WTC11 (cell line): ENCODE results near the gene ZNF304. TPM values are rescaled to one million over a fixed set of nuclear protein-coding genes. Genes with fewer than 3 reads are reported as not detected.

ENCODE experiments used
- ATAC-seq: fragments of 200-7000 bp; cut with Tn5 transposase; 2 replicates; pipeline ENCODE4 v1.10.0; 2021; ENCODE audit warnings: mild to moderate bottlenecking, moderate library complexity
- CTCF ChIA-PET: fragments of 300-600 bp; sonication (Branson Sonifier 250); formaldehyde crosslinking; loops from one replicate; lab custom pipeline; 2021; ENCODE audit warnings: antibody characterized with exemption; lab: Charles Lee
- POLR2A ChIA-PET: fragments of 350-600 bp; sonication (Branson Sonifier 250); formaldehyde crosslinking; loops from one replicate; lab custom pipeline; 2021; ENCODE audit warnings: antibody characterized with exemption; lab: Charles Lee
- DNase-seq: peaks from one replicate; pipeline ENCODE4 v3.0.0; 2021; ENCODE audit warnings: low spot score
- H3K27ac Mint-ChIP-seq: 2 replicates; pipeline ENCODE4 v1.8.0; 2021; ENCODE audit warnings: mixed read lengths
- H3K27me3 Mint-ChIP-seq: 2 replicates; pipeline ENCODE4 v1.8.0; 2021; ENCODE audit warnings: low read depth, mild to moderate bottlenecking, moderate library complexity, mixed read lengths
- H3K36me3 Mint-ChIP-seq: 2 replicates; pipeline ENCODE4 v1.8.0; 2021; ENCODE audit warnings: mixed read lengths
- H3K4me1 Mint-ChIP-seq: 2 replicates; pipeline ENCODE4 v1.8.0; 2022; ENCODE audit warnings: mixed read lengths
- H3K4me3 Mint-ChIP-seq: 2 replicates; pipeline ENCODE4 v1.8.0; 2021; ENCODE audit warnings: mild to moderate bottlenecking, moderate library complexity, mixed read lengths
- H3K9me3 Mint-ChIP-seq: 2 replicates; pipeline ENCODE4 v1.8.0; 2021; ENCODE audit warnings: mixed read lengths
- GTF2I ChIP-seq: fragments of 250-450 bp; sonication (Bioruptor Pico); conservative IDR thresholded peaks from 2 replicates; pipeline ENCODE4 v1.4.0; 2021; ENCODE audit warnings: mild to moderate bottlenecking
- IRF2 ChIP-seq: sonication (generic); formaldehyde crosslinking; IDR thresholded peaks from 2 replicates; pipeline ENCODE4 v1.8.0; 2022; ENCODE audit warnings: low read depth, missing genetic modification reagents, borderline replicate concordance
- NFYB ChIP-seq: sonication (generic); formaldehyde crosslinking; conservative IDR thresholded peaks from 2 replicates; pipeline ENCODE4 v1.8.0; 2022; ENCODE audit warnings: low read depth, missing genetic modification reagents
- OVOL2 ChIP-seq: fragments of 250-450 bp; sonication (Bioruptor Pico); IDR thresholded peaks from 2 replicates; pipeline ENCODE4 v1.9.0; 2021; ENCODE audit warnings: mild to moderate bottlenecking, borderline replicate concordance
- SMAD4 ChIP-seq: sonication (generic); formaldehyde crosslinking; IDR thresholded peaks from 2 replicates; pipeline ENCODE4 v1.8.0; 2022; ENCODE audit warnings: mild to moderate bottlenecking, missing genetic modification reagents
- ZBTB21 ChIP-seq: sonication (generic); formaldehyde crosslinking; IDR thresholded peaks from 2 replicates; pipeline ENCODE4 v1.8.1; 2023; ENCODE audit warnings: mild to moderate bottlenecking, missing genetic modification reagents, borderline replicate concordance
- ZNF121 ChIP-seq: sonication (generic); formaldehyde crosslinking; IDR thresholded peaks from 2 replicates; pipeline ENCODE4 v1.8.0; 2023; ENCODE audit warnings: missing genetic modification reagents
- ZNF671 ChIP-seq: fragments of 250-450 bp; sonication (Bioruptor Pico); IDR thresholded peaks from 2 replicates; pipeline ENCODE4 v1.8.0; 2021; ENCODE audit warnings: mild to moderate bottlenecking
- total RNA-seq: library from RNA; stranded (reverse); gene quantifications from 3 replicates; pipeline ENCODE4 v1.2.3, GENCODE V29; 2021
- TF ChIP-seq, protein P1 (sequence below): sonication (generic); formaldehyde crosslinking; IDR thresholded peaks from 2 replicates; pipeline ENCODE4 v1.8.1; 2023; ENCODE audit warnings: mild to moderate bottlenecking, missing genetic modification reagents, moderate library complexity
- TF ChIP-seq, protein P2 (sequence below): sonication (generic); formaldehyde crosslinking; IDR thresholded peaks from 2 replicates; pipeline ENCODE4 v1.8.0; 2022; ENCODE audit warnings: mild to moderate bottlenecking, missing genetic modification reagents
- TF ChIP-seq, protein P3 (sequence below): sonication (generic); formaldehyde crosslinking; IDR thresholded peaks from 2 replicates; pipeline ENCODE4 v1.8.1; 2022; ENCODE audit warnings: low read depth, mild to moderate bottlenecking, moderate library complexity, missing genetic modification reagents, borderline replicate concordance
- TF ChIP-seq, protein P4 (sequence below): fragments of 200-600 bp; IDR thresholded peaks from 2 replicates; pipeline ENCODE4 v1.8.0; 2022; ENCODE audit warnings: antibody characterized with exemption
- TF ChIP-seq, protein P5 (sequence below): fragments of 250-450 bp; sonication (Bioruptor Pico); IDR thresholded peaks from 2 replicates; pipeline ENCODE4 v1.9.0; 2021; ENCODE audit warnings: mild to moderate bottlenecking, borderline replicate concordance
- TF ChIP-seq, protein P6 (sequence below): sonication (generic); formaldehyde crosslinking; IDR thresholded peaks from 2 replicates; pipeline ENCODE4 v1.8.1; 2022; ENCODE audit warnings: mild to moderate bottlenecking, moderate library complexity, missing genetic modification reagents
- TF ChIP-seq, protein P7 (sequence below): sonication (generic); formaldehyde crosslinking; IDR thresholded peaks from 2 replicates; pipeline ENCODE4 v1.8.1; 2023; ENCODE audit warnings: mild to moderate bottlenecking, missing genetic modification reagents, borderline replicate concordance
- TF ChIP-seq, protein P8 (sequence below): fragments of 250-450 bp; sonication (Bioruptor Pico); conservative IDR thresholded peaks from 2 replicates; pipeline ENCODE4 v1.9.0; 2021; ENCODE audit warnings: mild to moderate bottlenecking
- TF ChIP-seq, protein P9 (sequence below): sonication (generic); formaldehyde crosslinking; IDR thresholded peaks from 2 replicates; pipeline ENCODE4 v1.8.1; 2023; ENCODE audit warnings: mild to moderate bottlenecking, missing genetic modification reagents

The ZNF304 gene
- total RNA-seq, 1 experiment from 2014 or later = 11.0 TPM

DNA sequence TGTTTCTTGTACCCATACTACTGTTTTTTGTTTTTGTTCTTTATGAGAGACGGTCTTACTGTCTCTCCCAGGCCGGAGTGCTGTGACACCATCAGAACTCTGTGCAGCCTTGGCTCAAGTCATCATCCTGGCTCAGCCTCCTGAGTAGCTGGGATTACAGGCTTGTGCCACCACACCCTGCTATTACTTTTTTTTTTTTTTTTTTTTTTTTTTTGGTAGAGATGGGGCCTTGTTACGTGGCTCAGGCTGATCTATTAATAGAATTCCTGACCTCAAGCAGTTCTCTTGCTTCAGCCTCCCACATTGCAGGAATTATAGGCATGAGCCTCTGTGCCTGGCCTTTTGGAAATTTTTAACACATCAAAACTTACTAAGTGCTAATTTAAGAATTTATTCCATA, 2.9 kb upstream of the ZNF304 start:
- Mint-ChIP-seq H3K4me1 (peaks cover 20% of the 10 kb centered on the region), H3K27me3 (peaks cover 16% of the 10 kb centered on the region)
- DNase-seq = no peak
- TF ChIP-seq, protein P1, sequence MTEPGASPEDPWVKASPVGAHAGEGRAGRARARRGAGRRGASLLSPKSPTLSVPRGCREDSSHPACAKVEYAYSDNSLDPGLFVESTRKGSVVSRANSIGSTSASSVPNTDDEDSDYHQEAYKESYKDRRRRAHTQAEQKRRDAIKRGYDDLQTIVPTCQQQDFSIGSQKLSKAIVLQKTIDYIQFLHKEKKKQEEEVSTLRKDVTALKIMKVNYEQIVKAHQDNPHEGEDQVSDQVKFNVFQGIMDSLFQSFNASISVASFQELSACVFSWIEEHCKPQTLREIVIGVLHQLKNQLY (CRISPR knock-in tag) = no peak
- no peak for TF ChIP-seq GTF2I (CRISPR knock-in tag)
- TF ChIP-seq, protein P2, sequence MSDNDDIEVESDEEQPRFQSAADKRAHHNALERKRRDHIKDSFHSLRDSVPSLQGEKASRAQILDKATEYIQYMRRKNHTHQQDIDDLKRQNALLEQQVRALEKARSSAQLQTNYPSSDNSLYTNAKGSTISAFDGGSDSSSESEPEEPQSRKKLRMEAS (CRISPR knock-in tag) = no peak
- TF ChIP-seq, protein P3, sequence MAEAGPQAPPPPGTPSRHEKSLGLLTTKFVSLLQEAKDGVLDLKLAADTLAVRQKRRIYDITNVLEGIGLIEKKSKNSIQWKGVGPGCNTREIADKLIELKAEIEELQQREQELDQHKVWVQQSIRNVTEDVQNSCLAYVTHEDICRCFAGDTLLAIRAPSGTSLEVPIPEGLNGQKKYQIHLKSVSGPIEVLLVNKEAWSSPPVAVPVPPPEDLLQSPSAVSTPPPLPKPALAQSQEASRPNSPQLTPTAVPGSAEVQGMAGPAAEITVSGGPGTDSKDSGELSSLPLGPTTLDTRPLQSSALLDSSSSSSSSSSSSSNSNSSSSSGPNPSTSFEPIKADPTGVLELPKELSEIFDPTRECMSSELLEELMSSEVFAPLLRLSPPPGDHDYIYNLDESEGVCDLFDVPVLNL (CRISPR knock-in tag) = no peak
- TF ChIP-seq, all 79 proteins: peak for 0
- H3K9me3 Mint-ChIP-seq = no peaks in the 10 kb centered on the region
- ChIA-PET CTCF (no interaction called here), POLR2A (interaction anchor here (0.6 kb wide), 1 partner anchor 11 kb away, joined by 5 read pairs; no protein-coding TSS in a partner anchor)
- no peak overlapping the region for H3K4me3 Mint-ChIP-seq
- H3K36me3 Mint-ChIP-seq = peaks cover 7% of the 10 kb centered on the region
- no peak for ATAC-seq
- H3K27ac Mint-ChIP-seq = no peak overlapping the region

DNA sequence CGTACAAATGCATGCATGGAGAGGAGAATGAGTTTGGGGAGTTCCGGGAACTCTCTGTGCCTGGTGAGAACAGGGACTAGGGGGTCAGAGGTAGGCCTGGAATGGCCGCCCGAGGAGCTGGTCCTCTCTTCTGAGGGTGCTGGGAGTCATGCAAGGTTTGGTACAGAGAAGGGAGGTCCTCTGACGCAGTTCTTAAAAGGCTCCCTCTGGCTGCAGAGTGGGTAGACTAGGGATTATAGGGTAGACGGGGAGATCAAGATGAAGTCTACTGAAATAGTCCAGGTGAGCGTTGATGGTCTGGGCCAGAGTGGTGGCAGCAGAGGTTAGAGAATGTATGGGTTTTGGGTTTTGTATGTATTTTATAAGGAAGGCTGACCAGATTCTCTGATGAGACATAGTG, 796 bp downstream of the ZNF304 start:
- H3K36me3 Mint-ChIP-seq = peaks cover 27% of the 10 kb centered on the region
- H3K4me3 Mint-ChIP-seq = peak overlapping the region; percentile 87
- no peak for ATAC-seq
- POLR2A ChIA-PET = no interaction called here
- peaks cover 20% of the 10 kb centered on the region for H3K4me1 Mint-ChIP-seq
- CTCF ChIA-PET = interaction anchor here (0.6 kb wide), 1 partner anchor 32 kb away, joined by 5 read pairs; the partner anchor contains the start of gene ZNF543
- H3K27me3 Mint-ChIP-seq = peaks cover 8% of the 10 kb centered on the region
- DNase-seq = no peak
- H3K9me3 Mint-ChIP-seq = no peaks in the 10 kb centered on the region
- H3K27ac Mint-ChIP-seq = peak overlapping the region; percentile 93
- TF ChIP-seq ZNF671 (CRISPR knock-in tag) (no peak), ZNF121 (no peak), IRF2 (CRISPR knock-in tag) (no peak), NFYB (no peak), OVOL2 (no peak), ZBTB21 (CRISPR knock-in tag) (no peak), SMAD4 (CRISPR knock-in tag) (no peak)
- TF ChIP-seq, protein P4, sequence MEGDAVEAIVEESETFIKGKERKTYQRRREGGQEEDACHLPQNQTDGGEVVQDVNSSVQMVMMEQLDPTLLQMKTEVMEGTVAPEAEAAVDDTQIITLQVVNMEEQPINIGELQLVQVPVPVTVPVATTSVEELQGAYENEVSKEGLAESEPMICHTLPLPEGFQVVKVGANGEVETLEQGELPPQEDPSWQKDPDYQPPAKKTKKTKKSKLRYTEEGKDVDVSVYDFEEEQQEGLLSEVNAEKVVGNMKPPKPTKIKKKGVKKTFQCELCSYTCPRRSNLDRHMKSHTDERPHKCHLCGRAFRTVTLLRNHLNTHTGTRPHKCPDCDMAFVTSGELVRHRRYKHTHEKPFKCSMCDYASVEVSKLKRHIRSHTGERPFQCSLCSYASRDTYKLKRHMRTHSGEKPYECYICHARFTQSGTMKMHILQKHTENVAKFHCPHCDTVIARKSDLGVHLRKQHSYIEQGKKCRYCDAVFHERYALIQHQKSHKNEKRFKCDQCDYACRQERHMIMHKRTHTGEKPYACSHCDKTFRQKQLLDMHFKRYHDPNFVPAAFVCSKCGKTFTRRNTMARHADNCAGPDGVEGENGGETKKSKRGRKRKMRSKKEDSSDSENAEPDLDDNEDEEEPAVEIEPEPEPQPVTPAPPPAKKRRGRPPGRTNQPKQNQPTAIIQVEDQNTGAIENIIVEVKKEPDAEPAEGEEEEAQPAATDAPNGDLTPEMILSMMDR = no peak
- TF ChIP-seq, protein P5, sequence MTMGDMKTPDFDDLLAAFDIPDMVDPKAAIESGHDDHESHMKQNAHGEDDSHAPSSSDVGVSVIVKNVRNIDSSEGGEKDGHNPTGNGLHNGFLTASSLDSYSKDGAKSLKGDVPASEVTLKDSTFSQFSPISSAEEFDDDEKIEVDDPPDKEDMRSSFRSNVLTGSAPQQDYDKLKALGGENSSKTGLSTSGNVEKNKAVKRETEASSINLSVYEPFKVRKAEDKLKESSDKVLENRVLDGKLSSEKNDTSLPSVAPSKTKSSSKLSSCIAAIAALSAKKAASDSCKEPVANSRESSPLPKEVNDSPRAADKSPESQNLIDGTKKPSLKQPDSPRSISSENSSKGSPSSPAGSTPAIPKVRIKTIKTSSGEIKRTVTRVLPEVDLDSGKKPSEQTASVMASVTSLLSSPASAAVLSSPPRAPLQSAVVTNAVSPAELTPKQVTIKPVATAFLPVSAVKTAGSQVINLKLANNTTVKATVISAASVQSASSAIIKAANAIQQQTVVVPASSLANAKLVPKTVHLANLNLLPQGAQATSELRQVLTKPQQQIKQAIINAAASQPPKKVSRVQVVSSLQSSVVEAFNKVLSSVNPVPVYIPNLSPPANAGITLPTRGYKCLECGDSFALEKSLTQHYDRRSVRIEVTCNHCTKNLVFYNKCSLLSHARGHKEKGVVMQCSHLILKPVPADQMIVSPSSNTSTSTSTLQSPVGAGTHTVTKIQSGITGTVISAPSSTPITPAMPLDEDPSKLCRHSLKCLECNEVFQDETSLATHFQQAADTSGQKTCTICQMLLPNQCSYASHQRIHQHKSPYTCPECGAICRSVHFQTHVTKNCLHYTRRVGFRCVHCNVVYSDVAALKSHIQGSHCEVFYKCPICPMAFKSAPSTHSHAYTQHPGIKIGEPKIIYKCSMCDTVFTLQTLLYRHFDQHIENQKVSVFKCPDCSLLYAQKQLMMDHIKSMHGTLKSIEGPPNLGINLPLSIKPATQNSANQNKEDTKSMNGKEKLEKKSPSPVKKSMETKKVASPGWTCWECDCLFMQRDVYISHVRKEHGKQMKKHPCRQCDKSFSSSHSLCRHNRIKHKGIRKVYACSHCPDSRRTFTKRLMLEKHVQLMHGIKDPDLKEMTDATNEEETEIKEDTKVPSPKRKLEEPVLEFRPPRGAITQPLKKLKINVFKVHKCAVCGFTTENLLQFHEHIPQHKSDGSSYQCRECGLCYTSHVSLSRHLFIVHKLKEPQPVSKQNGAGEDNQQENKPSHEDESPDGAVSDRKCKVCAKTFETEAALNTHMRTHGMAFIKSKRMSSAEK (CRISPR knock-in tag) = no peak
- TF ChIP-seq, protein P6, sequence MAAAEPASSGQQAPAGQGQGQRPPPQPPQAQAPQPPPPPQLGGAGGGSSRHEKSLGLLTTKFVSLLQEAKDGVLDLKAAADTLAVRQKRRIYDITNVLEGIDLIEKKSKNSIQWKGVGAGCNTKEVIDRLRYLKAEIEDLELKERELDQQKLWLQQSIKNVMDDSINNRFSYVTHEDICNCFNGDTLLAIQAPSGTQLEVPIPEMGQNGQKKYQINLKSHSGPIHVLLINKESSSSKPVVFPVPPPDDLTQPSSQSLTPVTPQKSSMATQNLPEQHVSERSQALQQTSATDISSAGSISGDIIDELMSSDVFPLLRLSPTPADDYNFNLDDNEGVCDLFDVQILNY = no peak
- TF ChIP-seq, protein P7, sequence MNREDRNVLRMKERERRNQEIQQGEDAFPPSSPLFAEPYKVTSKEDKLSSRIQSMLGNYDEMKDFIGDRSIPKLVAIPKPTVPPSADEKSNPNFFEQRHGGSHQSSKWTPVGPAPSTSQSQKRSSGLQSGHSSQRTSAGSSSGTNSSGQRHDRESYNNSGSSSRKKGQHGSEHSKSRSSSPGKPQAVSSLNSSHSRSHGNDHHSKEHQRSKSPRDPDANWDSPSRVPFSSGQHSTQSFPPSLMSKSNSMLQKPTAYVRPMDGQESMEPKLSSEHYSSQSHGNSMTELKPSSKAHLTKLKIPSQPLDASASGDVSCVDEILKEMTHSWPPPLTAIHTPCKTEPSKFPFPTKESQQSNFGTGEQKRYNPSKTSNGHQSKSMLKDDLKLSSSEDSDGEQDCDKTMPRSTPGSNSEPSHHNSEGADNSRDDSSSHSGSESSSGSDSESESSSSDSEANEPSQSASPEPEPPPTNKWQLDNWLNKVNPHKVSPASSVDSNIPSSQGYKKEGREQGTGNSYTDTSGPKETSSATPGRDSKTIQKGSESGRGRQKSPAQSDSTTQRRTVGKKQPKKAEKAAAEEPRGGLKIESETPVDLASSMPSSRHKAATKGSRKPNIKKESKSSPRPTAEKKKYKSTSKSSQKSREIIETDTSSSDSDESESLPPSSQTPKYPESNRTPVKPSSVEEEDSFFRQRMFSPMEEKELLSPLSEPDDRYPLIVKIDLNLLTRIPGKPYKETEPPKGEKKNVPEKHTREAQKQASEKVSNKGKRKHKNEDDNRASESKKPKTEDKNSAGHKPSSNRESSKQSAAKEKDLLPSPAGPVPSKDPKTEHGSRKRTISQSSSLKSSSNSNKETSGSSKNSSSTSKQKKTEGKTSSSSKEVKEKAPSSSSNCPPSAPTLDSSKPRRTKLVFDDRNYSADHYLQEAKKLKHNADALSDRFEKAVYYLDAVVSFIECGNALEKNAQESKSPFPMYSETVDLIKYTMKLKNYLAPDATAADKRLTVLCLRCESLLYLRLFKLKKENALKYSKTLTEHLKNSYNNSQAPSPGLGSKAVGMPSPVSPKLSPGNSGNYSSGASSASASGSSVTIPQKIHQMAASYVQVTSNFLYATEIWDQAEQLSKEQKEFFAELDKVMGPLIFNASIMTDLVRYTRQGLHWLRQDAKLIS (CRISPR knock-in tag) = no peak
- TF ChIP-seq, protein P8, sequence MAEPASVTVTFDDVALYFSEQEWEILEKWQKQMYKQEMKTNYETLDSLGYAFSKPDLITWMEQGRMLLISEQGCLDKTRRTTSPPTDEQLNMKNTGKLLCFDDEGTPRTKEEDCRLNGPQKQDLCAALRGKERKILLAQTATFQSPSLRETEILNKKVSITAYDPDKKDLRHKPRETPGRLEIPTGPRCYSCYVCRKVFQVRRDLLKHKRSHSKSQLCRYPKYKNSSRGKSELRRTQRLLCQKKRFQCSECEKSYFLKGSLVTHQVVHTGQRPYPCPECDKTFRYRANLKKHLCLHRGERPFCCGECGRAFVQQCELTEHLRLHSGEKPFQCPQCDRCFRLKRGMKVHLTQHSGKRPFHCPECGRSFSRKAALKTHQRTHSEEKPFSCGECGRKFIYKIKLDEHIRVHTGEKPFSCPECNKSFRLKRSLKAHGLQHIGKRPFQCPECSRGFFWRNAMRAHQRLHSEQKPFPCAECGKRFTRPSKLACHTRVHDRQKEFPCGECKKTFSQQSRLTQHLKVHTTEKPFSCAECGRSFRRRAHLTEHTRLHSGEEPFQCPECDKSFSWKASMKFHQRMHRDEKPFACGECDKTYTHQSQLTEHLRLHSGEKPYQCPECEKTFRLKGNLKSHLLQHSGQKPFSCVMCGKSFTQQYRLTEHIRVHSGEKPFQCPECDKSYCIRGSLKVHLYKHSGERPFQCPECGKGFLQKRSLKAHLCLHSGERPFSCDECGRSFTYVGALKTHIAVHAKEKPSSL (CRISPR knock-in tag) = no peak
- TF ChIP-seq, protein P9, sequence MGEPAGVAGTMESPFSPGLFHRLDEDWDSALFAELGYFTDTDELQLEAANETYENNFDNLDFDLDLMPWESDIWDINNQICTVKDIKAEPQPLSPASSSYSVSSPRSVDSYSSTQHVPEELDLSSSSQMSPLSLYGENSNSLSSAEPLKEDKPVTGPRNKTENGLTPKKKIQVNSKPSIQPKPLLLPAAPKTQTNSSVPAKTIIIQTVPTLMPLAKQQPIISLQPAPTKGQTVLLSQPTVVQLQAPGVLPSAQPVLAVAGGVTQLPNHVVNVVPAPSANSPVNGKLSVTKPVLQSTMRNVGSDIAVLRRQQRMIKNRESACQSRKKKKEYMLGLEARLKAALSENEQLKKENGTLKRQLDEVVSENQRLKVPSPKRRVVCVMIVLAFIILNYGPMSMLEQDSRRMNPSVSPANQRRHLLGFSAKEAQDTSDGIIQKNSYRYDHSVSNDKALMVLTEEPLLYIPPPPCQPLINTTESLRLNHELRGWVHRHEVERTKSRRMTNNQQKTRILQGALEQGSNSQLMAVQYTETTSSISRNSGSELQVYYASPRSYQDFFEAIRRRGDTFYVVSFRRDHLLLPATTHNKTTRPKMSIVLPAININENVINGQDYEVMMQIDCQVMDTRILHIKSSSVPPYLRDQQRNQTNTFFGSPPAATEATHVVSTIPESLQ (CRISPR knock-in tag) = no peak
